HG03280 (cell line): Measurements from ENCODE around the gene OTOF.

Source experiments
- ATAC-seq: cut with Tn5 transposase; IDR thresholded peaks from one replicate; pipeline ENCODE4 v1.9.1; 2021; ENCODE audit warnings: mild to moderate bottlenecking, moderate library complexity; ENCODE audit not compliant: unreplicated experiment

OTOF gene

DNA sequence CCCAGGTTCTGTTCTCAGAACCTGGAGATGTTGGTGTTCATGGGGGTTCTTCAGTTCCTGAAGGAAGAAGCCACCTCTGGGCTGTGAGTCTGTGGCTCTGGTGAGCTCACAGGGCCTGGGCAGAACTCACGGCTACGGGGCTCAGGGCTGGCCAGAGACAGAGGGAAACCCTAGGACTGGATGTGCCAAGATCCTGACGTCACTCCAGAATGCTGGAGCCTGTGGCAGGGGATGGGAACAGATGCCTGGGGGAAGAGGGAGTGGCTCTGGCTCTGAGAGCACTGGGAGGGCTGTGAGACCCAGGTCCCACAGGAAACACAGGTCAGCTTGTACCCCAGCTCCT is at the start of gene OTOF:
TSS of gene OTOF (minus strand) at position 214 of the 343 bp plus-strand sequence.
- no peak for ATAC-seq

GRCh38 chr2:26526589-26526988 is 48.7 kb upstream of the OTOF start:
- no peak for ATAC-seq

DNA sequence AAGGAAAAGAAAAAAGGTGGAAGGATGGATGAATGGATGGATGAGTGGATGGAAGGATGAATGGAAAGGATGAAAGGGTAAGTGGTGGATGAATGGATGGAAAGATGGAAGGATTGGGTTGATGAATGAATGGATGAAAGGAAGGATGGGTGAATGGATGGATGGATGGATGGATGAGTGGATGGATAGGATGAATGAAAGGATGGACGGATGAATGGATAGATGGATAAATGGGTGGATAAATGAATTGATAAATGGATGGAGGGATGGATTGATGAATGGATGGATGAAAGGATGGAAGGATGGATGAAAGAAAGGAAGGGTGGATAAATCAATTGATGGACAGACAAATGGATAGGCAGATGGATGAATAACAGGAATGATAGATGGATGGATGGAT is 48.2 kb upstream of the OTOF start:
- ATAC-seq, result no peak

GRCh38 chr2:26523750-26524149 is 45.8 kb upstream of the OTOF start:
- no peak for ATAC-seq

- no peak for ATAC-seq
Measured at GRCh38 chr2:26522751-26523171, 44.8 kb upstream of the OTOF start.

- no peak for ATAC-seq
Measured at GRCh38 chr2:26522325-26522724, 44.4 kb upstream of the OTOF start.

GRCh38 chr2:26521913-26522180 is 43.9 kb upstream of the OTOF start:
- ATAC-seq, result no peak

GRCh38 chr2:26521054-26521912 is 43.4 kb upstream of the OTOF start:
- no peak for ATAC-seq

- no peak for ATAC-seq
Measured at GRCh38 chr2:26520148-26520449, 42.2 kb upstream of the OTOF start.

- ATAC-seq, result no peak
Measured at GRCh38 chr2:26519396-26520147, 41.6 kb upstream of the OTOF start.

GRCh38 chr2:26516781-26517180 is 38.9 kb upstream of the OTOF start:
- ATAC-seq, result no peak

- ATAC-seq, result no peak
Measured at GRCh38 chr2:26516246-26516645, 38.3 kb upstream of the OTOF start.

DNA sequence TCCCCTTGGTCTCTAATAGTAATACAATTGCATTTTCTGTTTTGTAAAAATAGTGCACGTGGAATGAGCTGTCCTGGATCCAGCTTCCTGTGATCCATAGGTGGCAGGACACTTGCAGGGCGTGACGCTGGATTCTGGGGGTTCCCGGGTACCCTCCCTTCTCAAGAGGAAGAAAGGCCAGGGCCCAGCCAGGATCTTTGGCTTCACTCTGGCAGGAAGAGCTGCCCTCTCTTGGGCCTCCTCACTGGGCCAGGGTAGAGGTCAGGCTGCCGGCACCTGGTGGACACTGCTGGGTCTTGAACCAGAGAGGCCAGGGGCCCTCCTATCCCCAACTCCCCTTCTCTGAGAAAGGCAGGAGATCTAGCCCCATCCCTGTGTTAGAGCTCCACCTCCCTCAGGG is 37.8 kb upstream of the OTOF start:
- ATAC-seq, result no peak

- no peak for ATAC-seq
Measured at GRCh38 chr2:26514045-26514444, 36.1 kb upstream of the OTOF start.

GRCh38 chr2:26513261-26513660 is 35.3 kb upstream of the OTOF start:
- no peak for ATAC-seq

GRCh38 chr2:26511466-26511865 is 33.5 kb upstream of the OTOF start:
- no peak for ATAC-seq

DNA sequence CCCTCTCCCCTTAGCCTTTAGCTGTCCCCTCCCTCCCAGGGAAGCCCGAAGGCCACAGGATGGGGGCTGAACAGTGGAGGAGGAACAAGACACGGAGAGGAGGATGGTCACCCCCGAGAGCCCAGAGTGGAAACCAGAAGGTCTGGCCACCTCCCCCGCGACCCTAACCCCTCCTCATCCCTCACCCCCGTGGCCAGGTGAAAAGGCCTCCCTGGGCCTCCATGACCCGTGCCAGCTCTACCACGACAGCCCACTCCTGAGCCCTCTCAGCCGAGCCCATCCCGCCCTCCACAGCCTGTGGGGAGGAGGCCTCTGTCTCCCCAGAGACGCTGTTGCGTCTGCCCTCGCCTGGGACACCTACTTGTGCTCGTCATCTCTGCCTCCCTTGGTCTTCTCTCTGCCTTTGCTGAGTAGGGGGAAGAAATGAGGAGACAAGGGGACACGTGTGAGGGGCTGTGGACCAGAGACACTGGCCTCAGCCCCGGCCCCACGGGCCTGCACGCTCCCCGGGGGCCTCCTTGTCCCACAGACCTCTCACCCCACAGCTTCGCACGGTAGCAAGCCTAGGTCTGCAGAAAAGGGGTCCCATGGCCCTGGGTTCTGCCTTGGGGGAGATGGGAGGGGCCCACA is 32.5 kb upstream of the OTOF start:
- ATAC-seq, result no peak

GRCh38 chr2:26509141-26509540 is 31.2 kb upstream of the OTOF start:
- ATAC-seq, result no peak

DNA sequence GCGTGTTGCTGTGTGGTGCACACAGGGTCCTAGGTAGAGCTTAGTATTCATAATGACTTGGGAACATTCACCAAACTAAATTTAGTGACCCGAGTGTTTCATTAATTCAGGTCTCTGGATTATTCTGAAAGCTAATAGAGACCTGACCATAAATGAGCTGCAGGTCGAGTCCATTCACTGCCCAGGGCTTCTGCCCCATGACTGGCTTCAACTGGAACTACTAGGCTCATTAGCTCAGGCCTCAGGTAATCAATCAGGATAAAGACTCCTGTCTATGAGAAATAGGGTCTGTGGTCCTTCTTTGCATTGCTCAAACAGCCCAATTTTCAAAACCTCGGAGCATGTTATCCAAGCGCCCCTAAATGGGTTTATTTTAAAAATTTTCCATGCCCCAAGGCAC is 30.0 kb upstream of the OTOF start:
- ATAC-seq, result no peak

DNA sequence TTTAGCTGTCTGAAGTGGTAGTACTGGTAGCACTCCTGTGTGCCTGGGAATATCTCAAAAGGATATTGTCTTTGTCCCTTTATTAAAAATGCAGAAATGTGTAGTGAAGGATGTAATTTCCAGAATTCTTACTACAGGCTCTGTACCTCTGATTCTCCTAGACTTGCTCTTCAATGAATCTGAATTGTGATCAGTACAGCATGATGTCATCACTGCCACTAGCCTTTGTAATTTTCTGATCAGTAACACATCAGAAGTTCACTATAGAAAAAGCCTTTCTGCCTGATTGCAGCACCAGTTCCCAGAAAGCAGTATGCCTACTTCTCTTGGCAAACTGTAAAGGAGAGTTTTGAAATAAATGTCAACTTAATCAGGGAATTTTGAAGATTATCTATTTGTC is 29.2 kb upstream of the OTOF start:
- ATAC-seq, result no peak

DNA sequence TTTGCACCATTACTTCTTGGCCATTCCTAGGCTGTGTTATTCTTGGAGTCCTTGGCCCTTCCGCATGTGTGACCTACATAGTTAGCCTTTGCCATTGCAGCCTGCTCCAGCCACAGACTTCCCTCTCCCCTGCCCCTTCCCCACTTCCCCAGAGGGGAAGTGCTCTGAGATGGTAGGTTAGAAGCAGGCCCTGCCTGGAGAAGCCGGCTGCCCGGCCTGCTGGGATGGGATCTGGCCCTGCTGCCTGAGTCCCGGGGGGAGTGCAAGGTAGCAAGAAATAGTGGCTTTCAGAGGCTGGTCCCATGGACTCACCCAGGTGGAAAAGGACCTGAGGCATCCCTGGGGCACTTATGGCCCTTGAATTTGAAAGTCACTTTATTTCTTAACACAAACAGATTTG is 28.4 kb upstream of the OTOF start:
- no peak for ATAC-seq

DNA sequence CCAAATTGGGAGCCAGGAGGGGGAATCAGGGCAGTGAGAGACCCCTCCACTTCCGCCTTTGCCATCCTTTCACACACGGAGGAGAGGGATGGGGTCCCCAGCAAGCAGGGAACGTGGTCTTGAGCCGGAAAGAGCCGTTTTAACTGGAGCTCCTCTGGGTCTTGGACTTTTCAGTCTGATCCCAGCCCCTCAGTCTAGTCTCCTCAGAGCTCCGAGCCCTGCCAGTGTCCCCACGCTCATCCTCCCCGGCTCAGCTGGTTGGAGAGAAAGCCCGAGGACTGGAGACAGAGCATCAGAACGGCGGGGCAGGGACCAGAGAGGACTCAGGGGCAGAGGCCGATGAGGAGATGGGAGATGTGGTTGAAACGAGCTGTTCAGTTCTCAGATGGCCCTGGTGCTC is 26.1 kb upstream of the OTOF start:
- no peak for ATAC-seq
